ENCODE measurements around the gene SURF4.

Gene SURF4

GRCh38 chr9:133372144-133372543, 3.7 kb downstream of the SURF4 start:
- no peak overlapping the region for H3K4me2 ChIP-seq (ENCODE audit: low read length)
- peaks cover 4 to 5% of the 10 kb centered on the region in 2 experiments for H3K4me1 ChIP-seq (ENCODE audit: control insufficient read depth in 1 of 2, insufficient read depth in 2 of 2, low read length in 2 of 2)
- H3K79me1 ChIP-seq (ENCODE audit: low read length): peaks cover 17% of the 10 kb centered on the region
- no peak overlapping the region for H3K27ac ChIP-seq (ENCODE audit: low read depth, low read length)
- H3K18ac ChIP-seq (ENCODE audit: low read length): no peak overlapping the region
- H3K36me3 ChIP-seq (ENCODE audit: control insufficient read depth in 1 of 2, insufficient read depth in 2 of 2, low read length in 2 of 2): peaks cover 54 to 59% of the 10 kb centered on the region in 2 experiments
- peak overlapping the region; percentile 60 for H3K4ac ChIP-seq (ENCODE audit: low read depth, low read length)
- H3K4me3 ChIP-seq (ENCODE audit: low read depth, low read length): no peak overlapping the region
- no peak overlapping the region for H4K8ac ChIP-seq (ENCODE audit: low read depth, low read length)
- no peak overlapping the region for H2AFZ ChIP-seq (ENCODE audit: insufficient read depth, low read length, poor library complexity)
- no peaks in the 10 kb centered on the region for H3K27me3 ChIP-seq (ENCODE audit: insufficient read depth, low read length)
- no CpG with 5 or more reads among the region's 7 CpGs for WGBS (ENCODE audit: extremely low coverage, insufficient coverage, insufficient read length)
- no peaks in the 10 kb centered on the region for H3K9me3 ChIP-seq (ENCODE audit: insufficient read depth, low read depth, low read length)
- no peak overlapping the region for H4K91ac ChIP-seq (ENCODE audit: low read depth, low read length)
- H3K9ac ChIP-seq (ENCODE audit: low read length): no peak overlapping the region
- H2BK12ac ChIP-seq (ENCODE audit: low read length): no peak overlapping the region
- no peak overlapping the region for H2BK120ac ChIP-seq (ENCODE audit: insufficient read depth, low read length, poor library complexity)
- no peak overlapping the region for H2BK5ac ChIP-seq (ENCODE audit: low read depth, low read length, poor library complexity)
- H3K79me2 ChIP-seq (ENCODE audit: control insufficient read depth, insufficient read depth, low read length, poor library complexity): peaks cover 39% of the 10 kb centered on the region
- no peak overlapping the region for H4K12ac ChIP-seq (ENCODE audit: low read depth, low read length)
- no peak overlapping the region for H3K23ac ChIP-seq (ENCODE audit: low read length)
- no peak for DNase-seq
- no peak overlapping the region for H3K14ac ChIP-seq (ENCODE audit: low read length)
- no peak overlapping the region for H2AK5ac ChIP-seq (ENCODE audit: low read length)

- no peak overlapping the region for H3K23ac ChIP-seq (ENCODE audit: low read length)
- H3K27ac ChIP-seq (ENCODE audit: low read depth, low read length): no peak overlapping the region
- H3K18ac ChIP-seq (ENCODE audit: low read length): no peak overlapping the region
- peak in 1 of 2 donors; percentile 2 for DNase-seq
- no peak overlapping the region for H3K14ac ChIP-seq (ENCODE audit: low read length)
- H3K79me2 ChIP-seq (ENCODE audit: control insufficient read depth, insufficient read depth, low read length, poor library complexity): peaks cover 38% of the 10 kb centered on the region
- H2AK5ac ChIP-seq (ENCODE audit: low read length): no peak overlapping the region
- H2BK12ac ChIP-seq (ENCODE audit: low read length): no peak overlapping the region
- peaks cover under 1 to 2% of the 10 kb centered on the region in 2 experiments for H3K4me1 ChIP-seq (ENCODE audit: control insufficient read depth in 1 of 2, insufficient read depth in 2 of 2, low read length in 2 of 2)
- H2AFZ ChIP-seq (ENCODE audit: insufficient read depth, low read length, poor library complexity): no peak overlapping the region
- H3K4ac ChIP-seq (ENCODE audit: low read depth, low read length): peak overlapping the region; percentile 80
- H4K91ac ChIP-seq (ENCODE audit: low read depth, low read length): no peak overlapping the region
- no peaks in the 10 kb centered on the region for H3K9me3 ChIP-seq (ENCODE audit: insufficient read depth, low read depth, low read length)
- no peak overlapping the region for H3K9ac ChIP-seq (ENCODE audit: low read length)
- no peak overlapping the region for H3K4me2 ChIP-seq (ENCODE audit: low read length)
- peaks cover 13% of the 10 kb centered on the region for H3K79me1 ChIP-seq (ENCODE audit: low read length)
- H4K12ac ChIP-seq (ENCODE audit: low read depth, low read length): no peak overlapping the region
- H4K8ac ChIP-seq (ENCODE audit: low read depth, low read length): no peak overlapping the region
- H3K27me3 ChIP-seq (ENCODE audit: insufficient read depth, low read length): no peaks in the 10 kb centered on the region
- no peak overlapping the region for H2BK120ac ChIP-seq (ENCODE audit: insufficient read depth, low read length, poor library complexity)
- no CpG with 5 or more reads among the region's 12 CpGs for WGBS (ENCODE audit: extremely low coverage, insufficient coverage, insufficient read length)
- H2BK5ac ChIP-seq (ENCODE audit: low read depth, low read length, poor library complexity): no peak overlapping the region
- no peak overlapping the region for H3K4me3 ChIP-seq (ENCODE audit: low read depth, low read length)
- peaks cover 63 to 67% of the 10 kb centered on the region in 2 experiments for H3K36me3 ChIP-seq (ENCODE audit: control insufficient read depth in 1 of 2, insufficient read depth in 2 of 2, low read length in 2 of 2)
Measured at GRCh38 chr9:133371261-133371711, 4.6 kb downstream of the SURF4 start.

- Histone ChIP-seq H3K36me3 (ENCODE audit: control insufficient read depth in 1 of 2, insufficient read depth in 2 of 2, low read length in 2 of 2) (peaks cover 64 to 73% of the 10 kb centered on the region in 2 experiments), H2AK5ac (ENCODE audit: low read length) (no peak overlapping the region), H3K4me2 (ENCODE audit: low read length) (no peak overlapping the region)
Measured at GRCh38 chr9:133370685-133371084, 5.2 kb downstream of the SURF4 start.

GRCh38 chr9:133369933-133370332, 5.9 kb downstream of the SURF4 start:
- Histone ChIP-seq H3K36me3 (ENCODE audit: control insufficient read depth in 1 of 2, insufficient read depth in 2 of 2, low read length in 2 of 2) (peaks cover 67 to 78% of the 10 kb centered on the region in 2 experiments), H3K9me3 (ENCODE audit: insufficient read depth, low read depth, low read length) (no peaks in the 10 kb centered on the region), H2BK5ac (ENCODE audit: low read depth, low read length, poor library complexity) (no peak overlapping the region), H3K27ac (ENCODE audit: low read depth, low read length) (no peak overlapping the region), H4K8ac (ENCODE audit: low read depth, low read length) (no peak overlapping the region), H3K4me3 (ENCODE audit: low read depth, low read length) (no peak overlapping the region), H3K4ac (ENCODE audit: low read depth, low read length) (peak overlapping the region; percentile 80), H3K9ac (ENCODE audit: low read length) (no peak overlapping the region), H3K14ac (ENCODE audit: low read length) (no peak overlapping the region), H3K23ac (ENCODE audit: low read length) (no peak overlapping the region), H2BK12ac (ENCODE audit: low read length) (no peak overlapping the region), H4K91ac (ENCODE audit: low read depth, low read length) (no peak overlapping the region), H3K18ac (ENCODE audit: low read length) (no peak overlapping the region), H3K4me2 (ENCODE audit: low read length) (no peak overlapping the region), H3K4me1 (ENCODE audit: control insufficient read depth in 1 of 2, insufficient read depth in 2 of 2, low read length in 2 of 2) (peaks cover 4% of the 10 kb centered on the region in 2 experiments), H2BK120ac (ENCODE audit: insufficient read depth, low read length, poor library complexity) (no peak overlapping the region), H4K12ac (ENCODE audit: low read depth, low read length) (no peak overlapping the region), H3K79me2 (ENCODE audit: control insufficient read depth, insufficient read depth, low read length, poor library complexity) (peaks cover 28% of the 10 kb centered on the region), H2AFZ (ENCODE audit: insufficient read depth, low read length, poor library complexity) (no peak overlapping the region), H3K79me1 (ENCODE audit: low read length) (peaks cover 3% of the 10 kb centered on the region), H2AK5ac (ENCODE audit: low read length) (no peak overlapping the region), H3K27me3 (ENCODE audit: insufficient read depth, low read length) (no peaks in the 10 kb centered on the region)
- no CpG with 5 or more reads among the region's 7 CpGs for WGBS (ENCODE audit: extremely low coverage, insufficient coverage, insufficient read length)
- no peak for DNase-seq

More at GRCh38 chr9:133370685-133371084, 5.2 kb downstream of the SURF4 start:
- DNase-seq: no peak
- no peak overlapping the region for H2BK12ac ChIP-seq (ENCODE audit: low read length)
- H3K9ac ChIP-seq (ENCODE audit: low read length): no peak overlapping the region
- H2AFZ ChIP-seq (ENCODE audit: insufficient read depth, low read length, poor library complexity): no peak overlapping the region
- no peak overlapping the region for H2BK120ac ChIP-seq (ENCODE audit: insufficient read depth, low read length, poor library complexity)
- H3K4ac ChIP-seq (ENCODE audit: low read depth, low read length): peak overlapping the region; percentile 80
- H3K27me3 ChIP-seq (ENCODE audit: insufficient read depth, low read length): no peaks in the 10 kb centered on the region
- peaks cover 0 to 2% of the 10 kb centered on the region in 2 experiments for H3K4me1 ChIP-seq (ENCODE audit: control insufficient read depth in 1 of 2, insufficient read depth in 2 of 2, low read length in 2 of 2)
- no peak overlapping the region for H3K14ac ChIP-seq (ENCODE audit: low read length)
- no peak overlapping the region for H3K27ac ChIP-seq (ENCODE audit: low read depth, low read length)
- no peak overlapping the region for H4K8ac ChIP-seq (ENCODE audit: low read depth, low read length)
- H3K4me3 ChIP-seq (ENCODE audit: low read depth, low read length): no peak overlapping the region
- peaks cover 35% of the 10 kb centered on the region for H3K79me2 ChIP-seq (ENCODE audit: control insufficient read depth, insufficient read depth, low read length, poor library complexity)
- WGBS (ENCODE audit: extremely low coverage, insufficient coverage, insufficient read length): no CpG with 5 or more reads among the region's 9 CpGs
- H4K12ac ChIP-seq (ENCODE audit: low read depth, low read length): no peak overlapping the region
- H3K9me3 ChIP-seq (ENCODE audit: insufficient read depth, low read depth, low read length): no peaks in the 10 kb centered on the region
- peaks cover 10% of the 10 kb centered on the region for H3K79me1 ChIP-seq (ENCODE audit: low read length)
- H3K18ac ChIP-seq (ENCODE audit: low read length): no peak overlapping the region
- H3K23ac ChIP-seq (ENCODE audit: low read length): no peak overlapping the region
- H2BK5ac ChIP-seq (ENCODE audit: low read depth, low read length, poor library complexity): no peak overlapping the region
- H4K91ac ChIP-seq (ENCODE audit: low read depth, low read length): no peak overlapping the region

Data from trophoblast cell (in vitro differentiated cells and primary cell).